ENCODE measurements around the gene GCC1.
"Not testable (repeated sequence)": the region's sequence is repeated elsewhere in the genome, so short reads cannot be mapped to it uniquely, and the experiment has no call there.

Gene GCC1

GRCh38 chr7:127584648-127585043 lies 750 bp downstream of the GCC1 start:
- peaks cover 51 to 73% of the 10 kb centered on the region in 2 donors for H3K4me1 Mint-ChIP-seq (ENCODE audit: low read depth in 2 of 2)

GRCh38 chr7:127582361-127582760 lies 3.0 kb downstream of the GCC1 start:
- H3K27ac Mint-ChIP-seq = no peak overlapping the region
- no peaks in the 10 kb centered on the region for H3K9me3 Mint-ChIP-seq
- H3K4me3 Mint-ChIP-seq = peak overlapping the region; percentile 39 to 60
- peaks cover 47 to 68% of the 10 kb centered on the region in 2 donors for H3K4me1 Mint-ChIP-seq (ENCODE audit: low read depth in 2 of 2)
- H3K27me3 Mint-ChIP-seq = no peaks in the 10 kb centered on the region
- no peak for ATAC-seq (replicated peaks)
- no peak for DNase-seq
- H3K36me3 Mint-ChIP-seq (ENCODE audit: insufficient read depth) = peaks cover 26% of the 10 kb centered on the region

More at GRCh38 chr7:127584648-127585043, 750 bp downstream of the GCC1 start:
- H3K4me3 Mint-ChIP-seq = peak overlapping the region; percentile 90 to 92
- ATAC-seq (replicated peaks) (no peak), DNase-seq (no peak)
- H3K27me3 Mint-ChIP-seq = no peaks in the 10 kb centered on the region
- H3K9me3 Mint-ChIP-seq = no peaks in the 10 kb centered on the region
- H3K27ac Mint-ChIP-seq = peak overlapping the region; percentile 88 to 95
- H3K36me3 Mint-ChIP-seq (ENCODE audit: insufficient read depth) = peaks cover 22% of the 10 kb centered on the region

GRCh38 chr7:127581716-127582115 lies 3.7 kb downstream of the GCC1 start:
- Mint-ChIP-seq H3K4me1 (ENCODE audit: low read depth in 2 of 2) (peaks cover 47 to 68% of the 10 kb centered on the region in 2 donors), H3K36me3 (ENCODE audit: insufficient read depth) (peaks cover 29% of the 10 kb centered on the region), H3K4me3 (peak overlapping the region; percentile 39 to 60), H3K9me3 (no peaks in the 10 kb centered on the region), H3K27me3 (no peaks in the 10 kb centered on the region), H3K27ac (peak overlapping the region in 1 of 2 donors; percentile 42)
- ATAC-seq (replicated peaks) (no peak), DNase-seq (no peak)

- DNase-seq = no peak
- peak overlapping the region in 1 of 2 donors; percentile 62 for H3K27ac Mint-ChIP-seq
- H3K9me3 Mint-ChIP-seq = no peaks in the 10 kb centered on the region
- no peak for ATAC-seq (replicated peaks)
- H3K4me3 Mint-ChIP-seq = no peak overlapping the region
- H3K27me3 Mint-ChIP-seq = no peaks in the 10 kb centered on the region
- H3K4me1 Mint-ChIP-seq (ENCODE audit: low read depth in 2 of 2) = peaks cover 44 to 57% of the 10 kb centered on the region in 2 donors
- H3K36me3 Mint-ChIP-seq (ENCODE audit: insufficient read depth) = peaks cover 29% of the 10 kb centered on the region
Measured at GRCh38 chr7:127580612-127581011, 4.8 kb downstream of the GCC1 start.

GRCh38 chr7:127578711-127579275 lies 6.6 kb downstream of the GCC1 start:
- Mint-ChIP-seq H3K9me3 (no peaks in the 10 kb centered on the region), H3K4me3 (no peak overlapping the region), H3K27ac (no peak overlapping the region), H3K27me3 (no peaks in the 10 kb centered on the region), H3K4me1 (ENCODE audit: low read depth in 2 of 2) (peaks cover 37 to 42% of the 10 kb centered on the region in 2 donors), H3K36me3 (ENCODE audit: insufficient read depth) (peaks cover 25% of the 10 kb centered on the region)
- DNase-seq (no peak), ATAC-seq (replicated peaks) (no peak)

GRCh38 chr7:127578036-127578684 lies 7.2 kb downstream of the GCC1 start:
- H3K36me3 Mint-ChIP-seq (ENCODE audit: insufficient read depth) = peaks cover 21% of the 10 kb centered on the region
- no peak overlapping the region for H3K4me3 Mint-ChIP-seq
- H3K4me1 Mint-ChIP-seq (ENCODE audit: low read depth in 2 of 2) = peaks cover 30 to 36% of the 10 kb centered on the region in 2 donors
- no peak overlapping the region for H3K27ac Mint-ChIP-seq
- no peaks in the 10 kb centered on the region for H3K27me3 Mint-ChIP-seq
- DNase-seq (no peak), ATAC-seq (replicated peaks) (no peak)
- no peaks in the 10 kb centered on the region for H3K9me3 Mint-ChIP-seq

GRCh38 chr7:127571741-127572505 lies 13.5 kb downstream of the GCC1 start:
- no peaks in the 10 kb centered on the region for H3K27me3 Mint-ChIP-seq
- peaks cover 4 to 7% of the 10 kb centered on the region in 2 donors for H3K4me1 Mint-ChIP-seq (ENCODE audit: low read depth in 2 of 2)
- no peak overlapping the region for H3K4me3 Mint-ChIP-seq
- peaks cover 5% of the 10 kb centered on the region for H3K36me3 Mint-ChIP-seq (ENCODE audit: insufficient read depth)
- no peak overlapping the region for H3K27ac Mint-ChIP-seq
- ATAC-seq (replicated peaks) = no peak
- DNase-seq = no peak
- H3K9me3 Mint-ChIP-seq = no peaks in the 10 kb centered on the region

- H3K36me3 Mint-ChIP-seq (ENCODE audit: insufficient read depth); DNase-seq: not testable (repeated sequence)
Measured at GRCh38 chr7:127568034-127568433, 17.4 kb downstream of the GCC1 start.

GRCh38 chr7:127566242-127566641 lies 19.2 kb downstream of the GCC1 start:
- H3K9me3 Mint-ChIP-seq = no peaks in the 10 kb centered on the region
- H3K4me3 Mint-ChIP-seq = no peak overlapping the region
- no peak for ATAC-seq (replicated peaks)
- no peak overlapping the region for H3K27ac Mint-ChIP-seq
- no peak for DNase-seq
- H3K27me3 Mint-ChIP-seq = no peaks in the 10 kb centered on the region
- H3K4me1 Mint-ChIP-seq (ENCODE audit: low read depth in 2 of 2) = no peaks in the 10 kb centered on the region
- peaks cover 3% of the 10 kb centered on the region for H3K36me3 Mint-ChIP-seq (ENCODE audit: insufficient read depth)

More at GRCh38 chr7:127568034-127568433, 17.4 kb downstream of the GCC1 start:
- not testable (repeated sequence) for H3K9me3 Mint-ChIP-seq; H3K27me3 Mint-ChIP-seq; ATAC-seq (replicated peaks); H3K27ac Mint-ChIP-seq; H3K4me1 Mint-ChIP-seq (ENCODE audit: low read depth in 2 of 2); H3K4me3 Mint-ChIP-seq

- Mint-ChIP-seq H3K4me3 (no peak overlapping the region), H3K27ac (no peak overlapping the region), H3K36me3 (ENCODE audit: insufficient read depth) (no peaks in the 10 kb centered on the region), H3K9me3 (no peaks in the 10 kb centered on the region), H3K27me3 (no peaks in the 10 kb centered on the region), H3K4me1 (ENCODE audit: low read depth in 2 of 2) (no peaks in the 10 kb centered on the region)
- no peak for ATAC-seq (replicated peaks)
- DNase-seq = no peak
Measured at GRCh38 chr7:127557803-127558202, 27.6 kb downstream of the GCC1 start.

- DNase-seq (no peak), ATAC-seq (replicated peaks) (no peak)
- Mint-ChIP-seq H3K27ac (no peak overlapping the region), H3K4me3 (no peak overlapping the region), H3K9me3 (no peaks in the 10 kb centered on the region), H3K27me3 (peaks cover 6% of the 10 kb centered on the region in 2 donors), H3K36me3 (ENCODE audit: insufficient read depth) (no peaks in the 10 kb centered on the region), H3K4me1 (ENCODE audit: low read depth in 2 of 2) (no peaks in the 10 kb centered on the region)
Measured at GRCh38 chr7:127556404-127556803, 29.0 kb downstream of the GCC1 start.

GRCh38 chr7:127551941-127552340 lies 33.5 kb downstream of the GCC1 start:
- DNase-seq = no peak
- no peak overlapping the region for H3K4me3 Mint-ChIP-seq
- H3K4me1 Mint-ChIP-seq (ENCODE audit: low read depth in 2 of 2) = no peaks in the 10 kb centered on the region
- H3K27me3 Mint-ChIP-seq = peaks cover 6 to 16% of the 10 kb centered on the region in 2 donors
- H3K27ac Mint-ChIP-seq = no peak overlapping the region
- ATAC-seq (replicated peaks) = no peak
- H3K36me3 Mint-ChIP-seq (ENCODE audit: insufficient read depth) = no peaks in the 10 kb centered on the region
- H3K9me3 Mint-ChIP-seq = no peaks in the 10 kb centered on the region

- H3K27ac Mint-ChIP-seq = no peak overlapping the region
- H3K27me3 Mint-ChIP-seq = peaks cover 6 to 16% of the 10 kb centered on the region in 2 donors
- H3K36me3 Mint-ChIP-seq (ENCODE audit: insufficient read depth) = no peaks in the 10 kb centered on the region
- no peak for DNase-seq
- H3K4me1 Mint-ChIP-seq (ENCODE audit: low read depth in 2 of 2) = no peaks in the 10 kb centered on the region
- H3K4me3 Mint-ChIP-seq = no peak overlapping the region
- ATAC-seq (replicated peaks) = no peak
- no peaks in the 10 kb centered on the region for H3K9me3 Mint-ChIP-seq
Measured at GRCh38 chr7:127550247-127550646, 35.1 kb downstream of the GCC1 start.

- Mint-ChIP-seq H3K27me3 (peaks cover 0 to 17% of the 10 kb centered on the region in 2 donors), H3K4me3 (no peak overlapping the region), H3K4me1 (ENCODE audit: low read depth in 2 of 2) (no peaks in the 10 kb centered on the region), H3K27ac (no peak overlapping the region), H3K9me3 (no peaks in the 10 kb centered on the region), H3K36me3 (ENCODE audit: insufficient read depth) (no peaks in the 10 kb centered on the region)
- ATAC-seq (replicated peaks) (no peak), DNase-seq (no peak)
Measured at GRCh38 chr7:127546313-127546712, 39.1 kb downstream of the GCC1 start.
